Transverse colon (tissue), 4 donors: ENCODE results near the gene NDUFAF4. TPM values are rescaled to one million over a fixed set of nuclear protein-coding genes. Genes with fewer than 3 reads are reported as not detected.

Experiments used
- DNase-seq: peaks from one replicate; pipeline ENCODE4 v3.0.0-alpha.2; 2019
- H3K27ac ChIP-seq, 4 donors: fragments of 200-600 bp; sonication (generic); 2 replicates each; pipeline ENCODE4 v1.5.1; 2016 to 2018; ENCODE audit warnings: inconsistent platforms in 4 of 4
- H3K27me3 ChIP-seq: fragments of 200-600 bp; sonication (generic); 2 replicates; pipeline ENCODE4 v1.5.1; 2017; ENCODE audit warnings: inconsistent platforms
- H3K36me3 ChIP-seq, 4 donors: fragments of 200-600 bp; sonication (generic); 2 replicates each; pipeline ENCODE4 v1.5.1; 2017 to 2019; ENCODE audit warnings: inconsistent platforms in 4 of 4
- H3K4me1 ChIP-seq, 4 donors: fragments of 200-600 bp; sonication (generic); 2 replicates each; pipeline ENCODE4 v1.5.1; 2017 to 2020; ENCODE audit warnings: inconsistent platforms in 4 of 4
- H3K4me3 ChIP-seq, 4 donors: fragments of 200-600 bp; sonication (generic); 1 replicate in 1 of 4; 2 replicates in 3 of 4; pipeline versions ENCODE4 v1.5.1 to v1.6.1; 2017 to 2019; ENCODE audit warnings: inconsistent platforms in 4 of 4
- H3K9me3 ChIP-seq, 2 donors: fragments of 200-600 bp; sonication (generic); 2 replicates each; pipeline ENCODE4 v1.5.1; 2017 to 2019; ENCODE audit warnings: inconsistent platforms in 2 of 2
- EP300 ChIP-seq: sonication (generic); formaldehyde crosslinking; IDR thresholded peaks from one replicate; pipeline ENCODE4 v1.6.1; 2017; ENCODE audit warnings: antibody characterized with exemption, low read depth
- POLR2A ChIP-seq: fragments of 450-650 bp; IDR thresholded peaks from one replicate; pipeline ENCODE4 v1.6.1; 2016; ENCODE audit warnings: antibody characterized with exemption, mild to moderate bottlenecking, moderate library complexity
- POLR2AphosphoS5 ChIP-seq, 3 donors: sonication (generic); formaldehyde crosslinking; IDR thresholded peaks; one replicate each; pipeline ENCODE4 v1.6.1; 2016; ENCODE audit warnings: antibody characterized with exemption in 3 of 3
- WGBS, 2 donors: methylation state at CpG; one replicate each; pipeline ENCODE4 v1.1.5; 2018; ENCODE audit warnings: low coverage in 1 of 2; 5-methylcytosine and 5-hydroxymethylcytosine counted together
- in situ Hi-C, 4 donors: fragments of 200-750 bp; cut with MboI; loops; one replicate each; pipeline versions ENCODE4 v1.15.0 to v1.15.1; 2017; ENCODE audit warnings: low sequenced_read_pairs in 3 of 4, low pct_ligation_motif_present in 1 of 4, low pct_unique_long_range_greater_than_20kb in 1 of 4
- intact Hi-C: fragments of 100-400 bp; cut with DNase I; formaldehyde crosslinking; loops from one replicate; pipeline ENCODE4 v1.15.1; 2023; ENCODE audit warnings: low total_unique reads
- small RNA-seq, 4 donors: library from RNA; depleted of rRNA; stranded (forward); fragments of <200 nt; gene quantifications; one replicate each; pipeline ENCODE3, GENCODE V24; 2016
- total RNA-seq, 4 donors: library from RNA; depleted of rRNA; stranded (reverse); fragments of >200 nt; gene quantifications; one replicate each; pipeline ENCODE4 v1.1.0, GENCODE V29; 2016
- TF ChIP-seq, protein P1 (sequence below), 5 experiments: fragments of 200-600 bp in 3 of 5; fragments of 450-650 bp in 2 of 5; sonication (generic) in 3 of 5; IDR thresholded peaks; 1 replicate in 2 of 5; 2 replicates in 3 of 5; pipeline ENCODE4 v1.5.1; 2016 to 2017; ENCODE audit warnings: antibody characterized with exemption in 5 of 5, inconsistent platforms in 3 of 5, mild to moderate bottlenecking in 2 of 5, moderate library complexity in 1 of 5

Gene NDUFAF4
- total RNA-seq, 4 donors from 2014 or later = 9.4 to 26.5 (median 20.9) TPM

- intact Hi-C loops = no loop called here
- DNase-seq = no peak
- H3K36me3 ChIP-seq = no peaks in the 10 kb centered on the region
- TF ChIP-seq EP300 = no peak
- no peak for TF ChIP-seq POLR2A
- TF ChIP-seq, protein P1, sequence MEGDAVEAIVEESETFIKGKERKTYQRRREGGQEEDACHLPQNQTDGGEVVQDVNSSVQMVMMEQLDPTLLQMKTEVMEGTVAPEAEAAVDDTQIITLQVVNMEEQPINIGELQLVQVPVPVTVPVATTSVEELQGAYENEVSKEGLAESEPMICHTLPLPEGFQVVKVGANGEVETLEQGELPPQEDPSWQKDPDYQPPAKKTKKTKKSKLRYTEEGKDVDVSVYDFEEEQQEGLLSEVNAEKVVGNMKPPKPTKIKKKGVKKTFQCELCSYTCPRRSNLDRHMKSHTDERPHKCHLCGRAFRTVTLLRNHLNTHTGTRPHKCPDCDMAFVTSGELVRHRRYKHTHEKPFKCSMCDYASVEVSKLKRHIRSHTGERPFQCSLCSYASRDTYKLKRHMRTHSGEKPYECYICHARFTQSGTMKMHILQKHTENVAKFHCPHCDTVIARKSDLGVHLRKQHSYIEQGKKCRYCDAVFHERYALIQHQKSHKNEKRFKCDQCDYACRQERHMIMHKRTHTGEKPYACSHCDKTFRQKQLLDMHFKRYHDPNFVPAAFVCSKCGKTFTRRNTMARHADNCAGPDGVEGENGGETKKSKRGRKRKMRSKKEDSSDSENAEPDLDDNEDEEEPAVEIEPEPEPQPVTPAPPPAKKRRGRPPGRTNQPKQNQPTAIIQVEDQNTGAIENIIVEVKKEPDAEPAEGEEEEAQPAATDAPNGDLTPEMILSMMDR (IDR thresholded peaks at IDR 0.05) = no peak
- TF ChIP-seq POLR2AphosphoS5 (IDR thresholded peaks at IDR 0.05) = no peak
- no peaks in the 10 kb centered on the region for H3K4me1 ChIP-seq
- H3K9me3 ChIP-seq = no peaks in the 10 kb centered on the region
- H3K27me3 ChIP-seq = no peaks in the 10 kb centered on the region
- WGBS, 2 donors = 73 to 87% methylated on average over 8 of the region's 8 CpGs
- H3K4me3 ChIP-seq = no peak overlapping the region
- in situ Hi-C loops = no loop called here
- H3K27ac ChIP-seq = no peak overlapping the region
These were observed 45.8 kb downstream of the NDUFAF4 start for GRCh38 chr6:96851858-96852257.

DNA sequence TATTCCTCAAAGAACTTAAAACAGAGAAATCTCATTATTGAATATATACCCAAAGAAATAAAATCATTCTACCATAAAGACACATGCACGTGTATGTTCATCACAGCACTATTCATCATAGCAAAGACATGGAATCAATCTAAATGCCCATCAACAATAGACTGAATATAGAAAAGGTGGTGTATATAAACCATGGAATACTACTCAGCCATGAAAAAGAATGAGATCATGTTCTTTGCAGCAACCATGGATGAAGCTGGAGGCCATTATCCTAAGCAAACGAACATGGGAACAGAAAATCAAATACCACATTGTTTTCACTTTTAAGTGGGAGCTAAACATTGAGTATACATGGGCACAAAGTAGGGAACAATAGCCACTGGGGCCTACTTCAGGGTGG, 48.1 kb downstream of the NDUFAF4 start:
- intact Hi-C loops = no loop called here
- in situ Hi-C loops = no loop called here
- Histone ChIP-seq H3K9me3 (no peaks in the 10 kb centered on the region), H3K27me3 (no peaks in the 10 kb centered on the region), H3K4me3 (no peak overlapping the region), H3K4me1 (no peaks in the 10 kb centered on the region), H3K36me3 (no peaks in the 10 kb centered on the region), H3K27ac (no peak overlapping the region)
- 67 to 68% methylated on average over 2 of the region's 2 CpGs for WGBS, 2 donors
- TF ChIP-seq, protein P1 (IDR thresholded peaks at IDR 0.05) = no peak
- TF ChIP-seq POLR2A (no peak), POLR2AphosphoS5 (IDR thresholded peaks at IDR 0.05) (no peak), EP300 (no peak)
- no peak for DNase-seq

GRCh38 chr6:96844530-96844929, 53.2 kb downstream of the NDUFAF4 start:
- DNase-seq = no peak
- no peaks in the 10 kb centered on the region for H3K27me3 ChIP-seq
- no peaks in the 10 kb centered on the region for H3K9me3 ChIP-seq
- no peak overlapping the region for H3K27ac ChIP-seq
- intact Hi-C loops = no loop called here
- TF ChIP-seq POLR2AphosphoS5 (IDR thresholded peaks at IDR 0.05) = no peak
- TF ChIP-seq POLR2A = no peak
- TF ChIP-seq EP300 = no peak
- TF ChIP-seq, protein P1 (IDR thresholded peaks at IDR 0.05) = no peak
- H3K4me1 ChIP-seq = no peaks in the 10 kb centered on the region
- in situ Hi-C loops = no loop called here
- H3K4me3 ChIP-seq = no peak overlapping the region
- H3K36me3 ChIP-seq = no peaks in the 10 kb centered on the region

DNA sequence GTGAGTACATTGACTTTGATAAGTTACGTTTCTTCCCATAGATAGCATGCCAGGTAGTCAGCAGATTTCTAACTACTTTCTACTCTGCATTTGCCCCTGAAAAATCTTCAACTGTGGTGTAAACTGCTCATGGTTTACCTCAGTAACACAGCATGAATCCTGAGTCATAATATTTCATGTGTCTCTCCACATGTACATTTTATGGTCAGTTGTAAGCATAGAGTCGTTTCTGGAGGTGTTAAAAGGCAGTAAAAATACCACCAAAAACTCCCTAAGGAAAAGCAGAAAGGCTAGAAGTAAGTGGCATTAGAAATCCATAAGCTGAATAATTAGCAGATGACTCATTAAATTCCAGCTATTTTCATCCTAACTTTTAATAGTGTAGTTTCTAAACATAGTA, 56.3 kb downstream of the NDUFAF4 start:
- 39% methylated on average over 2 of the region's 2 CpGs; no CpG with 5 or more reads in 1 of the 2 donors for WGBS, 2 donors
- Histone ChIP-seq H3K36me3 (no peaks in the 10 kb centered on the region), H3K4me1 (peaks cover 0 to 11% (median 9%) of the 10 kb centered on the region in 4 donors), H3K9me3 (no peaks in the 10 kb centered on the region), H3K27ac (no peak overlapping the region), H3K27me3 (peaks cover 5% of the 10 kb centered on the region), H3K4me3 (no peak overlapping the region)
- DNase-seq = no peak
- in situ Hi-C loops (no loop called here), intact Hi-C loops (no loop called here)
- TF ChIP-seq, protein P1 (IDR thresholded peaks at IDR 0.05) = no peak
- TF ChIP-seq EP300 = no peak
- TF ChIP-seq POLR2A = no peak
- TF ChIP-seq POLR2AphosphoS5 (IDR thresholded peaks at IDR 0.05) = no peak

Small RNAs within 50 kb of the gene (small RNA-seq; reads per million reads assigned to genes)
- gene RN7SL509P = 0 reads per million in 4 donors

Other genes with a start within 250 kb of the NDUFAF4 start
- gene GPR63, start 60.4 kb downstream of the NDUFAF4 start, total RNA-seq = 1 to 10 TPM in 2 of 4 donors, under 1 TPM in 1, not detected in 1; 0.82 to 2.4 (median 2.2) TPM
- gene KLHL32, start 26.8 kb upstream of the NDUFAF4 start, total RNA-seq = 1 to 10 TPM in 2 of 4 donors, not detected in 2; 1.4 to 1.9 TPM